ENCODE data around the gene GRB7. TPM values are rescaled to one million over a fixed set of nuclear protein-coding genes. Genes with fewer than 3 reads are reported as not detected.
"Not testable (repeated sequence)": the region's sequence is repeated elsewhere in the genome, so short reads cannot be mapped to it uniquely, and the experiment has no call there.

Gene GRB7
- total RNA-seq, 2 donors from 2014 or later: 3.4 to 5.8 TPM

GRCh38 chr17:39757931-39758873 lies 20.5 kb downstream of the GRB7 start:
- H3K27ac ChIP-seq: no peak overlapping the region
- H3K9me3 ChIP-seq: no peaks in the 10 kb centered on the region
- TF ChIP-seq CTCF (IDR thresholded peaks at IDR 0.05): no peak

GRCh38 chr17:39759204-39759603 lies 21.5 kb downstream of the GRB7 start:
- H3K27me3 ChIP-seq: no peaks in the 10 kb centered on the region
- peaks cover 0 to 5% of the 10 kb centered on the region in 2 donors for H3K4me1 ChIP-seq
- H3K36me3 ChIP-seq: no peaks in the 10 kb centered on the region
- no peaks in the 10 kb centered on the region for H3K9me3 ChIP-seq
- TF ChIP-seq CTCF (IDR thresholded peaks at IDR 0.05): no peak
- no peak overlapping the region for H3K27ac ChIP-seq
- H3K4me3 ChIP-seq: no peak overlapping the region
- no peak for DNase-seq (ENCODE audit: low spot score)

More at GRCh38 chr17:39757931-39758873, 20.5 kb downstream of the GRB7 start:
- H3K4me1 ChIP-seq: peaks cover 0 to 14% of the 10 kb centered on the region in 2 donors
- no peaks in the 10 kb centered on the region for H3K27me3 ChIP-seq
- no peak for DNase-seq (ENCODE audit: low spot score)
- no peak overlapping the region for H3K4me3 ChIP-seq
- no peaks in the 10 kb centered on the region for H3K36me3 ChIP-seq

DNA sequence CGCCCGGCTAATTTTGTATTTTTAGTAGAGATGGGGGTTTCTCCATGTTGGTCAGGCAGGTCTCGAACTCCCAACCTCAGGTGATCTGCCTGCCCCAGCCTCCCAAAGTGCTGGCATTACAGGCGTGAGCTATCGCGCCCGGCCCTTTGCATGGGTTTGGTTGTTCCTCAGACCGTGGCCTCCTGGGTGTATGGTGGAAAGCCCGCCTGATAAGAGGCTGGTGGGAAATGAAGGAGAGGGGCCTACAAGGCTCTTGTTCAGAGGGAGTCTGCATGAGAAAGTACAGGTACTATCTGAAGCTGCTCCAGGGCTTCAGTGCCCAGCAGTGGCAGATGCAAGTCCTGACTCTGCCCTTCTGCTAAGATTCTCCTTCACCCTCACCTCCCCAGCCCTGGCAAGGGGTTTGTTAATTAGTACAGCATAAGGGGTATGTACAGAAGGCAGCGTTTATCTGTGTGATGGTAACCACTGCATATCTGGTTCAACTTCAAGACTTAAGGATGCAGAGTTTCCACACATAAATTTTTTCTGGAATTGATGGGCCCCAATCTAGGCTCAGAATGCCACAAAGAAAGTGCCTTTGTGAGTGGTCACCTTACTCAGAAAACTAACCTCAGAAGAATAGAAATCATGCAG lies 24.2 kb downstream of the GRB7 start:
- Histone ChIP-seq H3K9me3 (no peaks in the 10 kb centered on the region), H3K27me3 (no peaks in the 10 kb centered on the region), H3K36me3 (no peaks in the 10 kb centered on the region), H3K27ac (no peak overlapping the region), H3K4me3 (no peak overlapping the region), H3K4me1 (no peaks in the 10 kb centered on the region)
- TF ChIP-seq CTCF (IDR thresholded peaks at IDR 0.05): no peak
- DNase-seq (ENCODE audit: low spot score): no peak

DNA sequence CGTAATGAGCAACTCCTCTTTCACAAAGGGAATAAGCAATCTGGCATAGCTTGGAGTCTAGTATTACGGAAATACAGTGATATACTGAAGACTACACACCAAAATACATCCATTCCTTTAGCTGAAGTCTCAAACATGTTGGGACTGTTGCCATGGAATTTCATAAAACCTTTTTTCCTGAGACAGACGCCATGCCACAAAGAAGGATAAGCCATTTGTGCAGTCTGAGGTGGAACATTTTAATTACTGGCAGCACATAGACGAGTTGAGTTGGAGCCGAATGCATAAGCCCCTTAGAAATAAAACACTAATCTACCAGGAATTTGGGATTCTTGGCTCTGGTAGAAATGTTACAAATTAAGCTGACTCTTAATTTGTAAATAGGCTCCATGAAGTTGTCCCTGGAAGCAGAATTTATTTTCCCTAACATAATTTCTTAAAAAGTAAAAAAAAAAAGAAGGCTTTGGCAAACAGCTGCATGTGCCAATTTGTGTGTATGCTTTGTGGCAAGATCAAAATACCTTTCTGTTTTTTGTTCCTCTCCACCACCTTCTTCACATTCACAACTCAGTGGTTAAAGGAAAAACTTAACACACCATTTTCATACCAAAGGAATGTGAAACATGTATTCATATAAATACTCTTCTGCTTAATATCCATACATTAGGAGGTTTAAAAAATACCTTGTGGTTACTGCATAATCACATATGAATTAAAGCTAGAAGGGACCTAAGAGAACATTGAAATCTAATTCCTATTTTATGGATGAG lies 25.5 kb downstream of the GRB7 start:
- H3K4me3 ChIP-seq: no peak overlapping the region
- DNase-seq (ENCODE audit: low spot score): no peak
- H3K4me1 ChIP-seq: no peaks in the 10 kb centered on the region
- H3K27ac ChIP-seq: no peak overlapping the region
- H3K9me3 ChIP-seq: no peaks in the 10 kb centered on the region
- no peak for TF ChIP-seq CTCF (IDR thresholded peaks at IDR 0.05)
- no peaks in the 10 kb centered on the region for H3K27me3 ChIP-seq
- H3K36me3 ChIP-seq: no peaks in the 10 kb centered on the region

DNA sequence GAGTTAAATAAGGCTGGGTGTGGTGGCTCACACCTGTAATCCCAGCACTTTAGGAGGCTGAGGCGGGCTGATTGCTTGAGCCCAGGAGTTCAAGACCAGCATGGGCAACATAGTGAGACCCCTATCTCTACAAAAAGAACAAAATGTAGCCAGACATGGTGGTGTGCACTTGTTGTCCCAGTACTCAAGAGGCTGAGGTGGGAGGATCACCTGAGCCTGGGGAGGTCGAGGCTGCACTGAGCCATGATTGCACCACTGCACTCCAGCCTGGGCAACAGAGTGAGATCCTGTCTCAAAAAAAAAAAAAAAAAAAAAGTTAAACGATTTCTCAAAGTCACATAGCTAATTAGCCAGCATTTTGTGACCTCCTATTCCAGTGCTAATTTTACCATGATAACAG lies 26.4 kb downstream of the GRB7 start:
- not testable (repeated sequence) for H3K27ac ChIP-seq; H3K4me1 ChIP-seq; H3K4me3 ChIP-seq; H3K36me3 ChIP-seq; DNase-seq (ENCODE audit: low spot score); H3K27me3 ChIP-seq; H3K9me3 ChIP-seq

- no peak for TF ChIP-seq CTCF (IDR thresholded peaks at IDR 0.05)
- no peak overlapping the region for H3K4me3 ChIP-seq
- no peak overlapping the region for H3K27ac ChIP-seq
- no peak for DNase-seq (ENCODE audit: low spot score)
- H3K27me3 ChIP-seq: no peaks in the 10 kb centered on the region
- H3K9me3 ChIP-seq: no peaks in the 10 kb centered on the region
- no peaks in the 10 kb centered on the region for H3K36me3 ChIP-seq
- H3K4me1 ChIP-seq: no peaks in the 10 kb centered on the region
These were observed 27.4 kb downstream of the GRB7 start for GRCh38 chr17:39765175-39765574.

All from right atrium auricular region (tissue), 2 donors.